WTC11 (cell line): Measurements from ENCODE around the gene ITPR3. TPM values are rescaled to one million over a fixed set of nuclear protein-coding genes. Genes with fewer than 3 reads are reported as not detected.

Source experiments
- ATAC-seq: fragments of 200-7000 bp; cut with Tn5 transposase; 2 replicates; pipeline ENCODE4 v1.10.0; 2021; ENCODE audit warnings: mild to moderate bottlenecking, moderate library complexity
- CTCF ChIA-PET: fragments of 300-600 bp; sonication (Branson Sonifier 250); formaldehyde crosslinking; loops from one replicate; lab custom pipeline; 2021; ENCODE audit warnings: antibody characterized with exemption; lab: Charles Lee
- POLR2A ChIA-PET: fragments of 350-600 bp; sonication (Branson Sonifier 250); formaldehyde crosslinking; loops from one replicate; lab custom pipeline; 2021; ENCODE audit warnings: antibody characterized with exemption; lab: Charles Lee
- DNase-seq: peaks from one replicate; pipeline ENCODE4 v3.0.0; 2021; ENCODE audit warnings: low spot score
- H3K27ac Mint-ChIP-seq: 2 replicates; pipeline ENCODE4 v1.8.0; 2021; ENCODE audit warnings: mixed read lengths
- H3K27me3 Mint-ChIP-seq: 2 replicates; pipeline ENCODE4 v1.8.0; 2021; ENCODE audit warnings: low read depth, mild to moderate bottlenecking, moderate library complexity, mixed read lengths
- H3K36me3 Mint-ChIP-seq: 2 replicates; pipeline ENCODE4 v1.8.0; 2021; ENCODE audit warnings: mixed read lengths
- H3K4me1 Mint-ChIP-seq: 2 replicates; pipeline ENCODE4 v1.8.0; 2022; ENCODE audit warnings: mixed read lengths
- H3K4me3 Mint-ChIP-seq: 2 replicates; pipeline ENCODE4 v1.8.0; 2021; ENCODE audit warnings: mild to moderate bottlenecking, moderate library complexity, mixed read lengths
- H3K9me3 Mint-ChIP-seq: 2 replicates; pipeline ENCODE4 v1.8.0; 2021; ENCODE audit warnings: mixed read lengths
- CBFB ChIP-seq: sonication (generic); formaldehyde crosslinking; IDR thresholded peaks from 2 replicates; pipeline ENCODE4 v1.8.1; 2022; ENCODE audit warnings: mild to moderate bottlenecking, low read depth, missing genetic modification reagents
- ESRRA ChIP-seq: sonication (generic); formaldehyde crosslinking; IDR thresholded peaks from 2 replicates; pipeline ENCODE4 v1.8.1; 2022; ENCODE audit warnings: mild to moderate bottlenecking, missing genetic modification reagents, borderline replicate concordance
- FOXJ3 ChIP-seq: sonication (generic); formaldehyde crosslinking; IDR thresholded peaks from 2 replicates; pipeline ENCODE4 v1.9.0; 2021; ENCODE audit warnings: missing genetic modification reagents, mild to moderate bottlenecking, borderline replicate concordance
- GRHL2 ChIP-seq: fragments of 250-450 bp; sonication (Bioruptor Pico); IDR thresholded peaks from 2 replicates; pipeline ENCODE4 v1.8.0; 2022; ENCODE audit warnings: mild to moderate bottlenecking, moderate library complexity; ENCODE audit not compliant: insufficient replicate concordance, severe bottlenecking
- NFATC4 ChIP-seq: fragments of 250-450 bp; sonication (Bioruptor Pico); IDR thresholded peaks from 2 replicates; pipeline ENCODE4 v1.9.0; 2021; ENCODE audit warnings: mild to moderate bottlenecking
- NFE2L1 ChIP-seq: sonication (generic); formaldehyde crosslinking; IDR thresholded peaks from 2 replicates; pipeline ENCODE4 v1.8.1; 2023; ENCODE audit warnings: missing genetic modification reagents
- NR1H2 ChIP-seq: sonication (generic); formaldehyde crosslinking; IDR thresholded peaks from 2 replicates; pipeline ENCODE4 v1.9.0; 2021; ENCODE audit warnings: mild to moderate bottlenecking, moderate library complexity, missing genetic modification reagents
- NR3C1 ChIP-seq: sonication (generic); formaldehyde crosslinking; conservative IDR thresholded peaks from 2 replicates; pipeline ENCODE4 v1.8.1; 2023; ENCODE audit warnings: low read depth, mild to moderate bottlenecking, missing genetic modification reagents
- OVOL2 ChIP-seq: fragments of 250-450 bp; sonication (Bioruptor Pico); IDR thresholded peaks from 2 replicates; pipeline ENCODE4 v1.9.0; 2021; ENCODE audit warnings: mild to moderate bottlenecking, borderline replicate concordance
- SMAD4 ChIP-seq: sonication (generic); formaldehyde crosslinking; IDR thresholded peaks from 2 replicates; pipeline ENCODE4 v1.8.0; 2022; ENCODE audit warnings: mild to moderate bottlenecking, missing genetic modification reagents
- SOX15 ChIP-seq: fragments of 250-450 bp; sonication (Bioruptor Pico); IDR thresholded peaks from 2 replicates; pipeline ENCODE4 v1.9.0; 2021; ENCODE audit warnings: mild to moderate bottlenecking
- TEAD1 ChIP-seq: sonication (generic); formaldehyde crosslinking; IDR thresholded peaks from 2 replicates; pipeline ENCODE4 v1.8.0; 2022; ENCODE audit warnings: mild to moderate bottlenecking, missing genetic modification reagents
- ZNF138 ChIP-seq: sonication (generic); formaldehyde crosslinking; conservative IDR thresholded peaks from 2 replicates; pipeline ENCODE4 v1.8.1; 2022; ENCODE audit warnings: mild to moderate bottlenecking, moderate library complexity, missing genetic modification reagents
- ZNF219 ChIP-seq: sonication (generic); formaldehyde crosslinking; IDR thresholded peaks from 2 replicates; pipeline ENCODE4 v1.8.0; 2023; ENCODE audit warnings: missing genetic modification reagents, mild to moderate bottlenecking, borderline replicate concordance
- ZNF263 ChIP-seq: sonication (generic); formaldehyde crosslinking; IDR thresholded peaks from 2 replicates; pipeline ENCODE4 v1.8.1; 2022; ENCODE audit warnings: low read depth, mild to moderate bottlenecking, moderate library complexity, missing genetic modification reagents
- ZNF416 ChIP-seq: fragments of 250-450 bp; sonication (Bioruptor Pico); IDR thresholded peaks from 2 replicates; pipeline ENCODE4 v1.9.0; 2021; ENCODE audit warnings: mild to moderate bottlenecking, inconsistent platforms
- ZNF423 ChIP-seq: fragments of 250-450 bp; sonication (Bioruptor Pico); IDR thresholded peaks from 2 replicates; pipeline ENCODE4 v2.1.2; 2022; ENCODE audit warnings: mild to moderate bottlenecking, moderate library complexity
- total RNA-seq: library from RNA; stranded (reverse); gene quantifications from 3 replicates; pipeline ENCODE4 v1.2.3, GENCODE V29; 2021
- TF ChIP-seq, protein P1 (sequence below): sonication (generic); formaldehyde crosslinking; conservative IDR thresholded peaks from 2 replicates; pipeline ENCODE4 v1.8.1; 2022; ENCODE audit warnings: mild to moderate bottlenecking, missing genetic modification reagents
- TF ChIP-seq, protein P2 (sequence below): fragments of 250-450 bp; sonication (Bioruptor Pico); IDR thresholded peaks from 2 replicates; pipeline ENCODE4 v1.9.0; 2021; ENCODE audit warnings: mild to moderate bottlenecking, borderline replicate concordance
- TF ChIP-seq, protein P3 (sequence below): fragments of 250-450 bp; sonication (Bioruptor Pico); IDR thresholded peaks from 2 replicates; pipeline ENCODE4 v1.9.0; 2021; ENCODE audit warnings: moderate library complexity, mild to moderate bottlenecking, inconsistent platforms, borderline replicate concordance
- TF ChIP-seq, protein P4 (sequence below): fragments of 250-450 bp; sonication (Bioruptor Pico); IDR thresholded peaks from 2 replicates; pipeline ENCODE4 v2.1.2; 2022; ENCODE audit warnings: mild to moderate bottlenecking, moderate library complexity
- TF ChIP-seq, protein P5 (sequence below): sonication (generic); formaldehyde crosslinking; IDR thresholded peaks from 2 replicates; pipeline ENCODE4 v1.8.1; 2023; ENCODE audit warnings: mild to moderate bottlenecking, missing genetic modification reagents, moderate library complexity
- TF ChIP-seq, protein P6 (sequence below): sonication (generic); formaldehyde crosslinking; IDR thresholded peaks from 2 replicates; pipeline ENCODE4 v1.8.1; 2022; ENCODE audit warnings: mild to moderate bottlenecking, moderate library complexity, missing genetic modification reagents

Gene ITPR3
- total RNA-seq, 1 experiment from 2014 or later: 47.3 TPM

DNA sequence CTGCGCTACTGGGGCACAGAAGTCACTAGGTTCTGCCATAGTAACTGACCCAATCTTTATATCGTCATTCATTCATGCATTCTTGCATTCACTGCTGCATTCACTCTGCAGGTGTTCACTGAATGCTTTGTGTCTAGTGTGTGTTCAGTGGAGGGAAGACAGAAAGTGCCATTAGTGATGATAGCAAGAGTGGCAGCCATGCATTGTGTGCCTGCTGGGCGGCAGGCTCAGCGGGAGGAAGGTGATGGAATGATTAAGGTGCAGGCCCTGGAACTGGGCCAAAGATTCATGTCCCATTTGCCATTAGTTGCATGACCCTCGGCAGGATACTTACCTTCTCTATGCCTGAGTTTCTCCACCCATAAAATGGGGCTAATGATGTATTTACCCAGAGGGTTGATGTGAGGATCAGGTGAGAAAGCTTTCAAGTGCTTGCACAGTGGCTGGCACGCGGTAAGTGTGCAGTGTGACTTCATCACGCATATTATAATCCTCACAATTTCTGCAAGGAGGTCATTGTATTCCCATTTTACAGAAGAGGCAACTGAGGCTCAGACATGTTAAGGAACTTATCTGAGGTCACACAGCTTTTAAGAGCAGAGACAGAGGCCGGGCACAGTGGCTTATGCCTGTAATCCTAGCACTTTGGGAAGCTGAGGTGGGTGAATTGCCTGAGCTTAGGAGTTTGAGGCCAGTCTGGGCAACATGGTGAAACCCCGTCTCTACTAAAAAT, 40.1 kb downstream of the ITPR3 start:
- Mint-ChIP-seq H3K27ac (no peak overlapping the region), H3K9me3 (no peaks in the 10 kb centered on the region), H3K27me3 (no peaks in the 10 kb centered on the region), H3K36me3 (peaks cover 7% of the 10 kb centered on the region; the same call in 1 of the 2 replicates), H3K4me1 (peaks cover 10% of the 10 kb centered on the region), H3K4me3 (no peak overlapping the region)
- POLR2A ChIA-PET: no interaction called here
- CTCF ChIA-PET: interaction anchor here (1.8 kb wide), 1 partner anchor 29 kb away, joined by 4 read pairs; no protein-coding TSS in a partner anchor
- DNase-seq: no peak
- ATAC-seq: no peak
- TF ChIP-seq FOXJ3 (CRISPR knock-in tag): no peak
- TF ChIP-seq, protein P1, sequence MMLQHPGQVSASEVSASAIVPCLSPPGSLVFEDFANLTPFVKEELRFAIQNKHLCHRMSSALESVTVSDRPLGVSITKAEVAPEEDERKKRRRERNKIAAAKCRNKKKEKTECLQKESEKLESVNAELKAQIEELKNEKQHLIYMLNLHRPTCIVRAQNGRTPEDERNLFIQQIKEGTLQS: no peak
- no peak for TF ChIP-seq ZNF423 (CRISPR knock-in tag)
- TF ChIP-seq ZNF263 (CRISPR knock-in tag): no peak
- TF ChIP-seq, protein P2, sequence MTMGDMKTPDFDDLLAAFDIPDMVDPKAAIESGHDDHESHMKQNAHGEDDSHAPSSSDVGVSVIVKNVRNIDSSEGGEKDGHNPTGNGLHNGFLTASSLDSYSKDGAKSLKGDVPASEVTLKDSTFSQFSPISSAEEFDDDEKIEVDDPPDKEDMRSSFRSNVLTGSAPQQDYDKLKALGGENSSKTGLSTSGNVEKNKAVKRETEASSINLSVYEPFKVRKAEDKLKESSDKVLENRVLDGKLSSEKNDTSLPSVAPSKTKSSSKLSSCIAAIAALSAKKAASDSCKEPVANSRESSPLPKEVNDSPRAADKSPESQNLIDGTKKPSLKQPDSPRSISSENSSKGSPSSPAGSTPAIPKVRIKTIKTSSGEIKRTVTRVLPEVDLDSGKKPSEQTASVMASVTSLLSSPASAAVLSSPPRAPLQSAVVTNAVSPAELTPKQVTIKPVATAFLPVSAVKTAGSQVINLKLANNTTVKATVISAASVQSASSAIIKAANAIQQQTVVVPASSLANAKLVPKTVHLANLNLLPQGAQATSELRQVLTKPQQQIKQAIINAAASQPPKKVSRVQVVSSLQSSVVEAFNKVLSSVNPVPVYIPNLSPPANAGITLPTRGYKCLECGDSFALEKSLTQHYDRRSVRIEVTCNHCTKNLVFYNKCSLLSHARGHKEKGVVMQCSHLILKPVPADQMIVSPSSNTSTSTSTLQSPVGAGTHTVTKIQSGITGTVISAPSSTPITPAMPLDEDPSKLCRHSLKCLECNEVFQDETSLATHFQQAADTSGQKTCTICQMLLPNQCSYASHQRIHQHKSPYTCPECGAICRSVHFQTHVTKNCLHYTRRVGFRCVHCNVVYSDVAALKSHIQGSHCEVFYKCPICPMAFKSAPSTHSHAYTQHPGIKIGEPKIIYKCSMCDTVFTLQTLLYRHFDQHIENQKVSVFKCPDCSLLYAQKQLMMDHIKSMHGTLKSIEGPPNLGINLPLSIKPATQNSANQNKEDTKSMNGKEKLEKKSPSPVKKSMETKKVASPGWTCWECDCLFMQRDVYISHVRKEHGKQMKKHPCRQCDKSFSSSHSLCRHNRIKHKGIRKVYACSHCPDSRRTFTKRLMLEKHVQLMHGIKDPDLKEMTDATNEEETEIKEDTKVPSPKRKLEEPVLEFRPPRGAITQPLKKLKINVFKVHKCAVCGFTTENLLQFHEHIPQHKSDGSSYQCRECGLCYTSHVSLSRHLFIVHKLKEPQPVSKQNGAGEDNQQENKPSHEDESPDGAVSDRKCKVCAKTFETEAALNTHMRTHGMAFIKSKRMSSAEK (CRISPR knock-in tag): no peak
- TF ChIP-seq ZNF416 (CRISPR knock-in tag): no peak

DNA sequence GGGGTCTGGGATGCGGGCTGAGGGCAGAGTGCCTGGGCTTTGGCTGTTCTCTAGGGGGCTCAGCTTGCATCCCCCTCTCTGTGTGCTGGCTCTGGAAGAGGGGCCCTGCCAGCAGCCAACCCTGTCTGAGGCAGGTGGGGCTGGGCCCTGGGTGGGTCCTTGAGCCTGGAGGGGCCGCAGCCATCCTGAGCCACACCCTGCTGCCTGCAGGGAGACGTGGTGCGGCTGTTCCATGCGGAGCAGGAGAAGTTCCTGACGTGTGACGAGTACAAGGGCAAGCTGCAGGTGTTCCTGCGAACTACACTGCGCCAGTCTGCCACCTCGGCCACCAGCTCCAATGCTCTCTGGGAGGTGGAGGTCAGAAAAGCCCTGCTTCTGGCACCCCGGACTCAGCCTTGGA, 41.2 kb downstream of the ITPR3 start:
- ChIA-PET POLR2A (interaction anchor here (0.6 kb wide), 2 partner anchors 16 to 29 kb away, joined by 3 read pairs; no protein-coding TSS in a partner anchor), CTCF (interaction anchor here (0.7 to 1.8 kb wide), 2 partner anchors 30 to 79 kb away, joined by 3 to 4 read pairs; no protein-coding TSS in a partner anchor)
- H3K27ac Mint-ChIP-seq: no peak overlapping the region
- no peak overlapping the region for H3K4me3 Mint-ChIP-seq
- peaks cover 12% of the 10 kb centered on the region; the same call in 1 of the 2 replicates for H3K36me3 Mint-ChIP-seq
- DNase-seq: no peak
- H3K27me3 Mint-ChIP-seq: no peaks in the 10 kb centered on the region
- H3K4me1 Mint-ChIP-seq: no peaks in the 10 kb centered on the region
- no peak for ATAC-seq
- TF ChIP-seq ZNF219 (CRISPR knock-in tag) (no peak), ESRRA (CRISPR knock-in tag) (no peak), SOX15 (CRISPR knock-in tag) (no peak), NFE2L1 (no peak), OVOL2 (CRISPR knock-in tag) (no peak)
- TF ChIP-seq, protein P3, sequence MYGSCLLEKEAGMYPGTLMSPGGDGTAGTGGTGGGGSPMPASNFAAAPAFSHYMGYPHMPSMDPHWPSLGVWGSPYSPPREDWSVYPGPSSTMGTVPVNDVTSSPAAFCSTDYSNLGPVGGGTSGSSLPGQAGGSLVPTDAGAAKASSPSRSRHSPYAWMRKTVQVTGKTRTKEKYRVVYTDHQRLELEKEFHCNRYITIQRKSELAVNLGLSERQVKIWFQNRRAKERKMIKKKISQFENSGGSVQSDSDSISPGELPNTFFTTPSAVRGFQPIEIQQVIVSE (CRISPR knock-in tag): no peak
- H3K9me3 Mint-ChIP-seq: no peaks in the 10 kb centered on the region

DNA sequence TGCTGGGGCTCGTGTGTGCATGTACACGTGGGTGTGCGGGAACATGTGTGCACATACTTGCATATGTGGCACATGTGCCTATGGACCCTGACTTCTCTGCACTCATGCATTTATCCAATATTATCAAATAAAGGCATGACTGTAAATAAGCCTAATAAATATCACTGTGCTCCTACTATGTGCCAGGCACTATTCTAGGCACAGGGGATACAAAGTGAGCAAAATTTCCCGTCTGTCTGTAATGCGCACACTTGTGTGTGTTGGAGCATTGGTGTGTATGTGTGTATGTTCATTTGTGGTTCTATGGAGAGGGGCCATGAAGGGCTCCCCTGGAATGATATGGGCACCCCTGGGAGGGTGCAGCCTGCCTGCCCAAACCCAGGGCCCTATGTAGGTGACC, 41.9 kb downstream of the ITPR3 start:
- Mint-ChIP-seq H3K4me1 (no peaks in the 10 kb centered on the region), H3K27ac (no peak overlapping the region)
- TF ChIP-seq SMAD4: no peak
- no peak for TF ChIP-seq NFE2L1
- TF ChIP-seq, protein P4, sequence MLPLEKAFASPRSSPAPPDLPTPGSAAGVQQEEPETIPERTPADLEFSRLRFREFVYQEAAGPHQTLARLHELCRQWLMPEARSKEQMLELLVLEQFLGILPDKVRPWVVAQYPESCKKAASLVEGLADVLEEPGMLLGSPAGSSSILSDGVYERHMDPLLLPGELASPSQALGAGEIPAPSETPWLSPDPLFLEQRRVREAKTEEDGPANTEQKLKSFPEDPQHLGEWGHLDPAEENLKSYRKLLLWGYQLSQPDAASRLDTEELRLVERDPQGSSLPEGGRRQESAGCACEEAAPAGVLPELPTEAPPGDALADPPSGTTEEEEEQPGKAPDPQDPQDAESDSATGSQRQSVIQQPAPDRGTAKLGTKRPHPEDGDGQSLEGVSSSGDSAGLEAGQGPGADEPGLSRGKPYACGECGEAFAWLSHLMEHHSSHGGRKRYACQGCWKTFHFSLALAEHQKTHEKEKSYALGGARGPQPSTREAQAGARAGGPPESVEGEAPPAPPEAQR (CRISPR knock-in tag): no peak
- TF ChIP-seq, protein P5, sequence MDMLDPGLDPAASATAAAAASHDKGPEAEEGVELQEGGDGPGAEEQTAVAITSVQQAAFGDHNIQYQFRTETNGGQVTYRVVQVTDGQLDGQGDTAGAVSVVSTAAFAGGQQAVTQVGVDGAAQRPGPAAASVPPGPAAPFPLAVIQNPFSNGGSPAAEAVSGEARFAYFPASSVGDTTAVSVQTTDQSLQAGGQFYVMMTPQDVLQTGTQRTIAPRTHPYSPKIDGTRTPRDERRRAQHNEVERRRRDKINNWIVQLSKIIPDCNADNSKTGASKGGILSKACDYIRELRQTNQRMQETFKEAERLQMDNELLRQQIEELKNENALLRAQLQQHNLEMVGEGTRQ (CRISPR knock-in tag): no peak
- TF ChIP-seq, protein P6, sequence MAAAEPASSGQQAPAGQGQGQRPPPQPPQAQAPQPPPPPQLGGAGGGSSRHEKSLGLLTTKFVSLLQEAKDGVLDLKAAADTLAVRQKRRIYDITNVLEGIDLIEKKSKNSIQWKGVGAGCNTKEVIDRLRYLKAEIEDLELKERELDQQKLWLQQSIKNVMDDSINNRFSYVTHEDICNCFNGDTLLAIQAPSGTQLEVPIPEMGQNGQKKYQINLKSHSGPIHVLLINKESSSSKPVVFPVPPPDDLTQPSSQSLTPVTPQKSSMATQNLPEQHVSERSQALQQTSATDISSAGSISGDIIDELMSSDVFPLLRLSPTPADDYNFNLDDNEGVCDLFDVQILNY (CRISPR knock-in tag): no peak
- TF ChIP-seq NR1H2 (CRISPR knock-in tag): no peak
- TF ChIP-seq ZNF138 (CRISPR knock-in tag): no peak
- TF ChIP-seq CBFB: no peak
- TF ChIP-seq GRHL2 (CRISPR knock-in tag): no peak
- no peak for TF ChIP-seq NFATC4 (CRISPR knock-in tag)
- TF ChIP-seq NR3C1 (CRISPR knock-in tag): no peak
- TF ChIP-seq TEAD1: no peak

More for the DNA sequence above, 41.9 kb downstream of the ITPR3 start:
- ChIA-PET CTCF (interaction anchor here (1.8 kb wide), 1 partner anchor 31 kb away, joined by 4 read pairs; no protein-coding TSS in a partner anchor), POLR2A (interaction anchor here (0.6 kb wide), 1 partner anchor 15 kb away, joined by 3 read pairs; no protein-coding TSS in a partner anchor)
- H3K27me3 Mint-ChIP-seq: no peaks in the 10 kb centered on the region
- no peak for ATAC-seq
- DNase-seq: no peak
- H3K9me3 Mint-ChIP-seq: no peaks in the 10 kb centered on the region
- H3K4me3 Mint-ChIP-seq: no peak overlapping the region
- H3K36me3 Mint-ChIP-seq: peaks cover 13% of the 10 kb centered on the region
